GM19193 (cell line): ENCODE results near the gene SSR2.

ENCODE experiments used
- POLR2A ChIP-seq: IDR thresholded peaks from 4 replicates; pipeline ENCODE4 v1.6.1; 2011; ENCODE audit not compliant: insufficient read depth, insufficient read length; ENCODE audit errors: extremely low read depth

SSR2 gene

GRCh38 chr1:155973723-155974122 lies 47.0 kb downstream of the SSR2 start:
- no peak for TF ChIP-seq POLR2A

- no peak for TF ChIP-seq POLR2A
Measured at GRCh38 chr1:155971910-155972809, 48.6 kb downstream of the SSR2 start.

GRCh38 chr1:155970531-155971167 lies 50.1 kb downstream of the SSR2 start:
- peak; percentile 34 for TF ChIP-seq POLR2A

- TF ChIP-seq POLR2A, result no peak
Measured at GRCh38 chr1:155969377-155969791, 51.4 kb downstream of the SSR2 start.

GRCh38 chr1:155968670-155969069 lies 52.1 kb downstream of the SSR2 start:
- no peak for TF ChIP-seq POLR2A

GRCh38 chr1:155968051-155968400 lies 52.7 kb downstream of the SSR2 start:
- no peak for TF ChIP-seq POLR2A

GRCh38 chr1:155967341-155968050 lies 53.3 kb downstream of the SSR2 start:
- no peak for TF ChIP-seq POLR2A

- peak; percentile 7 for TF ChIP-seq POLR2A
Measured at GRCh38 chr1:155966750-155967149, 54.0 kb downstream of the SSR2 start.

- no peak for TF ChIP-seq POLR2A
Measured at GRCh38 chr1:155966135-155966534, 54.6 kb downstream of the SSR2 start.

GRCh38 chr1:155964193-155964592 lies 56.6 kb downstream of the SSR2 start:
- no peak for TF ChIP-seq POLR2A

GRCh38 chr1:155962599-155963211 lies 58.0 kb downstream of the SSR2 start:
- no peak for TF ChIP-seq POLR2A

- TF ChIP-seq POLR2A, result no peak
Measured at GRCh38 chr1:155961937-155962336, 58.8 kb downstream of the SSR2 start.

- no peak for TF ChIP-seq POLR2A
Measured at GRCh38 chr1:155960081-155960745, 60.5 kb downstream of the SSR2 start.
